Stimulated activated CD4-positive, alpha-beta T cell treated with anti-CD3 and anti-CD28 coated beads, Interleukin-4, amount 100 ng/mL, for 4 hours (primary cell): ENCODE data around the gene CDH4.
"Not testable (repeated sequence)": the region's sequence is repeated elsewhere in the genome, so short reads cannot be mapped to it uniquely, and the experiment has no call there.

ENCODE experiments used
- DNase-seq, 2 experiments: peaks; one replicate each; pipeline ENCODE4 v3.0.0-alpha.2; 2020

Gene CDH4

GRCh38 chr20:61966492-61967244, 714.6 kb downstream of the CDH4 start:
- no peak for DNase-seq

DNA sequence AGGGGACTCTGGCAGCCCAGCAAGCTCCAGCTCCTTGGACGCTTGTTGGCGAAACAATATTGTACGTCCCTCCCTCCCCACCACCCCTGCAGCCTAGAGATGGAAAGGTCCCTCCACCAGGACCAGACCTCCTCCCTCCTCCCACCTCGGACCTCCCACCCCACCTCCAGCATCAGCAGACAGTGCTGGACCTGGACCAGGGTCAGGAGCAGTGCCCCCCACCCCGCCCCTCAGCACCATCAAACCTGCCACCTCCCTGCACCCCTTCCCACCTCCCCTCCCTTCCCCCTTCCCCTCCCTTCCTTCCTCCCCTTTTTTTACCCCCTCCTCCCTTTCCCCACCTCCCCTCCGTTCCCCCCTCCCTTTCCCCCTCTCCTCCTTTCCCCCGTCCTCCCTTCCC, 715.2 kb downstream of the CDH4 start:
- DNase-seq: no peak

DNA sequence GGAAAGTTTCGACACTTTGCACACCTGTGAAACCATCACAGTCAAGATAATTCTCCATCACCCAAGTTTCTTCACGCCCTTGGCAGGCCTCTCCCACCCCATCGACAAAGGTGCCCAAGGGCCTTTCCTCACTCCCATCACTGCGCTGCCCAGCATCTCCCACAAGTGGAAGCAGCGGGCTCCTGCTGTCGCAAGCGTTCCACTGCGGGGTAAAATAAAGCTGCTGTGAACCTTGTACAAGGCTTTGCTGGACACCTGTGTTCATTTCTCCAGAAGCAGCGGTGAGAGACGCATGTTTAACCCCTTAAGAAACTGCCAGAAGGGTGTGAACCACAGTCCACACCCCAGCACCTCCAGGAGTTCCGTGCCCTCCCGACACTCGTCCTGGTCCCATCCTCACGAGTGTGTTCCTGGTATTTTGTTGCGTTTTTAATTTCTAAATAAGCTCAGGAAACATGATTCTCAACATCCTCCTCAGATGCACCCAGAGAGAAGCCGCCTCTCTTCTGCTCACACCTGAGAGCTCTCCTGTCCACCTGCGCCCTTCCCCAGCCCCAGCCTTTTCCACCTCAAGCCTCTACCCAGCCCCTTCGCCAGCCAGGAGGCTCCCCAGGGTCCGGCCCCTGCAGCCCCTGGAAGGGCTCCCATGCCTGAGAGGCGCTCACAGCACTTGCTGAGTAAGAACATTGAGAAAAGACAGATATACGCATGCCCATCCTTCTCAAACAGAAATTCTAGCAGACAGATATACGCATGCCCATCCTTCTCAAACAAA, 716.2 kb downstream of the CDH4 start:
- DNase-seq: no peak

DNA sequence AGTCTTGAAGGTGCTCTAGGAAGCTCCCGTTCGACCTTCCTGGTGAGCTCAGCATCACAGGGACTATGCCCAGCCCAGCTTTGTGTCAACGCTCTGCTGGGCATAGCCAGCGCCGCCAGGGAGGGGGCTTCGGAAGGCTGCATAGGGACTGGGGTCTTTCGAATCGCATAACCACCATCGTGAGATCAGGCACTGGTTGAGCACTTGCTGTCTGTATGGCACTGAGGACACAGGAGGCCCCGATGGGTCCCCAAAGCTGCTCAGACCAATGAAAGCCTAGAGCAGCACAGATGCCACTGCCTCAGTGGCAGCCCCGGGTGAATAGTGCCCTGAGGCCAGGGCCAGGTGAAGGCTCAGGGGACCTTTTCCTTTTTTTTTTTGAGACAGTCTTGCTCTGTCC, 716.9 kb downstream of the CDH4 start:
- DNase-seq: no peak

DNA sequence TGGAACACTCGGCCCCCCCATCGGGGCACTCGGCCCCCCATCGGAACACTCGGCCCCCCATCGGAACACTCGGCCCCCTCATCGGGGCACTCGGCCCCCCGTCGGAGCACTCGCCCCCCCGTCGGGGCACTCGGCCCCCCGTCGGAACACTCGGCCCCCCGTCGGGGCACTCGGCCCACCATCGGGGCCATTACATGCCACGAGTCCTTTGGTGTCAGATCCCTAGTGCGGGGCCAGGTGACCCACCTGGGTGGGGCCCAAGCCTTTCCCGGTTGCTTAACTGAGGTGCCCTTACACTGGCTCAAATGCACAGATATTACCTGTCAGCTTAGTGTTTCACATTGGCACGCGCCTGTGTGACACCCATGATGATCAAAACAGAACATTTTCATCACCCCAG, 717.7 kb downstream of the CDH4 start:
- no peak for DNase-seq

DNA sequence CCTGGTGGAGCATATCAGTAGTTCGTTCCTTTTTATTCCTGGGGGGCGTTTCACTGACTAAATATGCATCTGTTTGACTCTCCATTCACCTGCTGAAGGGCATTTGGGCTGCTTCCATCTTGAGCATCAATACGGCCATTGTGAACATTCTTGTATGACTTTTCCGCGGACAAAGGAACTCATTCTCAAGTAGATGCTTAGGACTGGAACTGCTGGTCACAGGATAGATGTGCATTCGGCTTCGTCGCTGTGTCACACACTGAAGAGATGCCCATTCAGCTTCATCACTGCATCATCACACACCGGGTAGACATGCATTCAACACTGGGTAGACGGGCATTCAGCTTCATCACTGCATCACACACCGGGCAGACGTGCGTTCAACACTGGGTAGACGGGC, 718.3 kb downstream of the CDH4 start:
- DNase-seq: no peak

DNA sequence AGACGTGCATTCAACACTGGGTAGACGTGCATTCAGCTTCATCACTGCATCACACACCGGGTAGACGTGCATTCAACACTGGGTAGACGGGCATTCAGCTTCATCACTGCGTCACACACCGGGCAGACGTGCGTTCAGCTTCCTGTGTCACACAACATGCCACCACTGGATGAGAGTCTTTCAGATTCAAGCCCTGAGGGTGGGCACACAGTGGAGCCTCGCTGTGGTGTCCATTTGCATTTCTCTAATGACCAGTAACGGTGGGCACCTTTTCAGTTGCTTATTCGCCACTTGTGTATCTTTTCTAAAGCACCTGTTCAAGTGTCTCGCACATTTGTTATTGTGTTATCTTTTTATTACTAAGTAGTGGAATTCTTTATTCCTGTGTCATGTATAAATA, 719.5 kb downstream of the CDH4 start:
- DNase-seq: not testable (repeated sequence)

DNA sequence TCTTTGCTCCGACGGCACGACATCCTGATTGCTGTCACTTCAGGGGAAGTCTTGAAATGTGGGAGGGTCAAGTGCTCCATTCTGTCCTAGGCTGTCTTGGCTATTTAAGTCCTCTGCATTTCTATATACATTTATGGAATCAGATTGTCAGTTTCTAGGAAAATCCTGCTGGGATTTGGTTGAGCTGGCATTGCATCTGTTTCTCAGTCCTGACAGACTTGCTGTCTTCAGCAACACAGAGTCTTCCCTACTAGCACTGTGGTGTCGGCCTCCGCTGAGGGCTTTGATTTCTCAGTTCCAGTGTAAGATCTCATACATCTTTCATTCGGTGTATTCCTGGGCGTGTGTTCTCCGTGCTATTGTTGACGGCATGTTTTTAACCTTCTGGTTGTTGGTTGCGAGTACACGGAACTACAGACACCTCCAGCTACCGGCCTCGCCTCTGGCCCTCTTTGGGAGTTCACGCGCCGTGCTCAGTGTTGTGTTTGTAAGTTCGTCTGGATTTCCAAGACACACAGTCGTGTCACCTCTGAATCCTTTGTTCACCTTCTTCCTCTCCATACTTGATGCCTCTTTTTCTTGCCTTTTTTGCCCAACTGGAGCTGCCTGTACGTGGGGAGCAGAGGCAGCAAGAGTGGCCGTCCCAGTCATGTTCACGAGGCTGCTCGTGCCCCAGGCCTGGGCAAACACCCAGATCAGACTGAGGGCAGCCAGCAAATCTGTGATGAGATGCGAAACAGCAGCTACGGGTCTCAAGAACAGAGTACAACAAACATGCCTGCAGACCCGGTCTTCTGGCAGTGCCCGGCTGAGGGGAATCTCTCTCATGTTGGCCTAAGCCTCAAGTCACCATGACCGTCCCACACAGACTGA, 720.8 kb downstream of the CDH4 start:
- no peak for DNase-seq

- no peak for DNase-seq
These were observed 721.7 kb downstream of the CDH4 start for GRCh38 chr20:61973515-61974356.

DNA sequence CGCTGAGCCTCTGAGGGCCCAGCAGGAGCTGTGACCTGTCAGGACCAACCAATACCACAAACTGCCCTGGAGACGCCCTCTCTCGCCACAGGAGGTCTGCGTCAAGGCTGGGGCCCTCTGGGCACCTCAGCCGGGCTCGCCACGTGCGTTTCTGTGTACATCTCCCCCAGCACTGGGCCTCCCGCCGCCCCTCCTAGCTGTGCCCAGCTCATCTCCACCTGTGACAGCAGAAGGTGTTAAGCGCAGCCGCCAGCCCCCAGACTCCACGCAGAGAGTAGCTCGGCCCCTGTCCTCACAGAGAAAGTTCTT, 722.2 kb downstream of the CDH4 start:
- DNase-seq: no peak

DNA sequence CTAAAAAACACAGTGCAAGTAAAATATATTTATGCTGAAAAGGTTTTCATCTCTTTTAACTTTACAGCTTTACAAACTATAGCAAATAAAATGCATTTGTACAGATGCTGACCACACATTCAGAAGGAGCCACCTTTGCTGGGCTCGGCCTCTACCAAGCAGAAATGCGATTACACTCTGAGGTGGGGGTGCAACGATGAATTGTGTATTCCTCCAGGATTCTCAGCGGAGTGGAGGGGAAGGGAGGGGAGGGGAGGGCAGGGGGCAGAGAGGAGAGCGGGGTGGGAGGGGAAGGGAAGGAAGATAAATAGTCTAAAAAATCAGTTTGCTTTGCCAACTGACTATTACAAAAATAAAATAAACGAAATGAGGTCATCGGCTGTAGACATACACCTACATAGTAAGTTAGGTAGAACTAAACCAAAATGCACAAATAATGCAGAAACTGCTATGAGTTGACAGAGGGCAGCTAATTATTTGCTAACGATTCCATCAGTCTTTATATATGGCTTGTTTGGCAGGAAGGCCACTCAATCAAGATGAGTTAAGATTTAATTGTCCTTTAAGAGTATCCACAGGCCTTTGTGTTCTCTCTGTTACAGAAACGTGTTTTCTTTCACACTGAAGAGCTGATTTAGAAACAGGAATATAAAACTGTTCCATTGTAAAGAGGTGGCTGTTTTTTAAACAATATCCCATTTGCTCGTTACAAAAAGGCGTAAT, 723.5 kb downstream of the CDH4 start:
- no peak for DNase-seq

DNA sequence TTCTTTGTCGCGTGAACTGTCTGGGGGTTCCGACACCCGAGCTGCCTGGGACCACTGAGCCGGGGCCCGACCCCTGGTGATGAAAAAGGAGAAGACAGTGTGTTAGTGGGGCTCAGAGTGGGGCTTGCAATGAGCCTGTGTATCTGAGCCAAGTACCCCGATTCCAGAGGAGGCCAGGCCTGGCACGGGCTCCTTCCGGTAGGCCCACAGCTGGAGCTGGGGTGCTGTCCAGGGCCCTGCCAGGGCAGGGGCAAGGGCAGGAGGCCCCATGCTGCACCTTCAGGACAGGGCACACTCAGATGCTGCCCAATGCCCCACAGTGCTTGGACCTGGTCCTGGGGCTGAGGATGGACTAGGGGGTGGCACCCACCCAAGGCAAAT, 724.2 kb downstream of the CDH4 start:
- no peak for DNase-seq

GRCh38 chr20:61976644-61977418, 724.8 kb downstream of the CDH4 start:
- no peak for DNase-seq

DNA sequence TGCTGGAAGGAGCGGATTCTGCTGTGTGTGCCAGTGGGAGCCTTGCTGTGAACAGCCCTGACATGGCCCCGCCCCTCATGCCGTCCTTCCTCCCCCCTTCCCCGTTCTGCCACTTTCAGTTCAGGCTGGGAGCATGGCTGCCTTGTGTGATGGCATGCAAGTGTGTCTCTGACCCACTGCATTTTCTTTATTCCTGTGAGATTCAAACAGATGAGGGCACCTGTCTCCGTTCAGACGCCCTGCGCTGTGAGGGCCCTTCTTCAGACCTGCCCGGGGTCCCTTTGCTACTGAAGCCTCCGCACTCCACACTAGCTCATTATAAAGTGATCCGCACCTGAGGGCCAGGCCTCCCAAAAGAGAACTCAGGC, 725.3 kb downstream of the CDH4 start:
- DNase-seq: no peak

DNA sequence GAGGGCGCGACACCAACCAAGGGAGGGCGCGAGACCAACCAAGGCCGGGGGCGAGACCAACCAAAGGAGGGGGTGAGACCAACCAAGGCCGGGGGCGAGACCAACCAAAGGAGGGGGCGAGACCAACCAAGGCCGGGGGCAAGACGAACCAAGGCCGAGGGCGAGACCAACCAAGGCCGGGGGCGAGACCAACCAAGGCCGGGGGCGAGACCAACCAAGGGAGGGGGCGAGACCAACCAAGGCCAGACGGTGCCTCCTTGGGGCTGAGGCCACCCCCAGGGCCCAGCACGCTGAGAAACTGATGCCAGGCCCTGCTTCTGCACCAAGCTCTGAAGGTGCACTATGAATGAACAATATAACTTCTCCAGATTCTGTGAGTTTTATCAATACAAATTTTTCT, 726.4 kb downstream of the CDH4 start:
- no peak for DNase-seq

- no peak for DNase-seq
These were observed 727.0 kb downstream of the CDH4 start for GRCh38 chr20:61979090-61979489.

GRCh38 chr20:61979701-61980635, 727.9 kb downstream of the CDH4 start:
- no peak for DNase-seq

- no peak for DNase-seq
These were observed 728.9 kb downstream of the CDH4 start for GRCh38 chr20:61980647-61981583.

- not testable (repeated sequence) for DNase-seq
These were observed 729.6 kb downstream of the CDH4 start for GRCh38 chr20:61981691-61982090.
